ENCODE results near the gene MAN2A2.

Gene MAN2A2

DNA sequence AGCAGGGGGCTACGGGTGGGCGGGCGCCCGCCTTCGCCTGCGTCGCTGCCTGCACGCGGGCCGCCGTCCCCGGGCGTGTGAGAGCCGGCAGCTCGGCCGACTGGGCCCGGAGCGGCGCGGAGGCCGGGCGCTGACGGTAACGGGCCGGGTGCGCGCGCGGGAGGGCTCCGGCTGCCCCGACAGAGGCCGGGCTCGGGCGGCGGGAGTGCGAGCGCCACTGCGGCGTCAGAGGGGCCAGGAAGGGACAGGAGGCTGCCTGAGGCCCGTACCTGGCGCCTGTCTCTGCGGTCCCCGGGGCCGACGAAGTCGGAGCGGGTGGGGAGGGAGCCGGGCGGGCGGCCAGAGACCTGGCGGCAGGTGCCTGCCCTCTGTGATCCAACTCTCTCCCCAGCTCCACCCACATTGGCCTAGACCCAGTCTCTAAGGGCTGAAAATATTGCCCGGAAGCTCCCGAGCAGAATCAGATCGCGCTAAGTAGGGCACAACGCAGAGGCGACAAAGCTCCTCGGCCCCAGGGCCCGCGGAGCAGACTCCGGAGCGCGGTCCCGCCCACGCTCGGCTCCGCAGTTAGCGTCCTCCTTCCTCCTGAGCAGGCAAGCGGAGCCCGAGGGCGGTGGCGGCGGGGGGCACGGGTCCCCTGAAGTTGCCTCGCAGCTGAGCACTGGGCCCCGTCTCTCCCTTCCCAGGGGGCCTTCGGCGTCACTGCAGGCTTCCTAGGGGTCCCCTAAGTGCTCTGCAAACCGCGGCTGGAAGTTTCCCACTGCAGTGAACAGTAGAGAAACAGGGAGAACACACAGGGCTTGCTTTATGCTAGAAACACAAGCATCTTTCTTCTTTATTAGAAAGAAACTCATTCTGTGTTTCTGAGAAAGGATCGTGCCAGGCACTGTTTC lies at the start of gene MAN2A2:
MAN2A2 (plus strand) TSS at position 463 of the 893 bp plus-strand sequence. CDS start 906 bp downstream, outside the sequence.
- peak; percentile 48 to 59 for DNase-seq (ENCODE audit: low read depth in 2 of 2)

DNA sequence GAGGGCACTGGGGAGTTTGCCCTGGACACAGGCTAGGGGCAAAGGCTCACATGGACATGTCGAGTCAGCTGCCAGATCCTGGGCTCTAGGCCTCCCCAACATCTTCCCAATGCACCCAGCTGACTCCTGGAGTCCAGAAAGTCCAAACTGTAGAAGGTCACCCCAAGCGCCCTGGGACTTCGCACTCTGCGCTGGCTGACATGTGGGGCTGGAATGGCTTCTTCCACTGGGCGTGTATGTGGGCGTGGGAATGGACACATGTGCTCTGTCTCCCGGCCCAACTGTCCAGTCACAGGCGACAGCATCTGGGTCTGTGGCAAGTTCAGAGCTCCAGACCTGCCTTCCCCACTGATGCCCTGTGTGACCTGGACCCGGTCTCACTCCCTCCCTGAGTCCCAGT lies 48.0 kb upstream of the MAN2A2 start:
- no peak for DNase-seq (ENCODE audit: low read depth in 2 of 2)

DNA sequence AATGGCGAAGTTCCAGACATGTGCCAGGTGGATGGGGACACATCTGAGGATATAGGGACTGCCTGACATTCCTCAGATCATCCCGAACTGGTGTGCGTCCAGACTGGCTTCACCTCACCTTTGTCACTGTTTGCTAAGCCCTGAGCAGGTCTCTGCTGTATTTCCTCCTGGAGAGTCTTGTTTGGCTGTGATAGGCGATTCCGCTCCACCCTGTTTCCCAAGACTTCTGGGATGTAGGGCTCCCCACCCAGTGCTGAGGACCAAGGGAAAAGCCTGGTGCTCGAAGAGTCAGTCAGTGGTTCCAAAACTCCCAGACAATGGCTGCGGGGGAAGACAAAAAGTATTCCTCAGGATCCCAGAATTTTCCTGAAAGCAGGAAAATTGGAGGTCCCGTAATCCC lies 45.8 kb upstream of the MAN2A2 start:
- no peak for DNase-seq (ENCODE audit: low read depth in 2 of 2)

DNA sequence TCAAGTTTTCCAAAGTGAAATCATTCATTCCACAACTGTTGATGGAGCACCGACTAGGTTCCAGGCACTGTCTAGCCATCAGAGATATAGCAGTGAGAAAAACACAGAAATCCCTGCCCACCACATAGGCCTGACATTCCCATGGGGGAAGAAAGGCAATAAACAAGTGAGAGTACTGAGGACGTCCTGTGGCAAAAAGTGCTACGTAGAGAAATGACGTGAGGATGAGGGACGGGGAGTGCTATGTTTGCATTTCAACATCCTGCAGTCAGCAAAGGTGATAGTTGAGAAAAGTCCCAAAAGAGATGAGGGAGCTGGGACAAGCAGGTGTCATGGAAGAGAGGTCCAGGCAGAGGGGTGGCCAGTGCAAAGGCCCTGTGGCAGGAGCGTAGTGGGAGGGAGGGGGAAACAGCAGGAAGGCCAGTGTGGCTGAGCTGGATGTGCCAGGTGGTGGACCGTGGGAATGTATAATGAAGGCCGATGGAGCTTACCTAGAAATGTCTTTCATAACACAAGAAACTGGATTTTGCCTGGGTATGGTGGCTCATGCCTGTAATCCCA lies 45.1 kb upstream of the MAN2A2 start:
- no peak for DNase-seq (ENCODE audit: low read depth in 2 of 2)

DNA sequence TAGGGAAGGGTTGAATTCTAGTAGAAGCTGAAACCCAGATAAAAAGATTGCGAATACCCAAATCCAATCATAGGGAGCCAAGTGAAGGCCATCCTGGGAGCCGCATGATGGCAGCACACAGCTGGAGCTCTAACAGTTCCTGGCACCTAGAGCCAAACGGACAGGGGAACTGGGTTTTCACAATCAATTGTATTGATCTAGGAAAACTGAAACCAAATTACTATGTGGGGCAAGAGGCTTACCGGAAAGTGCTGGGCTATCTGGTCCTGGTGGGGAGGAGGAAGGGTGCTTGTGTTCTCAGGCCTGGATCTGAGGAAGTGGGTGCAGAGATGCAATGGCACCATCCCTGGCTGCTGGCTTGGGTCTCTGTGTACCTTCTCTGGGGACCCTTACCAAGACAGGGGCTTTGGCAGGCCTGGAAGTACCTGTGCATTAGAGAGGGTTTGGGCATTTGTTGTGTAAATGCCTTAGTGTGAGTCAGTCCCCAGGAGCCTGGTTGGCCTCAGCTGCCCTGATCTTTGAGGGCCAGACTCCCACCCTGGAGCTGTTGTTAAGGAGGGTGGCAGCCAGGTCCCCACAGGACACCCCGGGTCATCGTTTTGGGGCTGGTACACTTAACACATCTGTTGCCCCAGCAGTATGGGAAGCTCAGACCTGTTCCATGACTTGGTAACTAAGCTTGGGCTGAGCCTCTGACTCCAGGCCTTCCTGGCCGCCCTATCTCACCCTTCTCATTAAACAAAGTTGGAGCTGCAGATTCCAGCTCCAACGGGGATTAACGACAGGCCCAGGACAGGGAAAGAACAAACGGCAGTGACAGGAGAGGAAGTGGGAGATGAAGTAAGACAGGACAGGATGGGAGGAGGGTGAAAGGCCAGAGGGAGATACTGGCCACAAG lies 43.6 kb upstream of the MAN2A2 start:
- no peak for DNase-seq (ENCODE audit: low read depth in 2 of 2)

DNA sequence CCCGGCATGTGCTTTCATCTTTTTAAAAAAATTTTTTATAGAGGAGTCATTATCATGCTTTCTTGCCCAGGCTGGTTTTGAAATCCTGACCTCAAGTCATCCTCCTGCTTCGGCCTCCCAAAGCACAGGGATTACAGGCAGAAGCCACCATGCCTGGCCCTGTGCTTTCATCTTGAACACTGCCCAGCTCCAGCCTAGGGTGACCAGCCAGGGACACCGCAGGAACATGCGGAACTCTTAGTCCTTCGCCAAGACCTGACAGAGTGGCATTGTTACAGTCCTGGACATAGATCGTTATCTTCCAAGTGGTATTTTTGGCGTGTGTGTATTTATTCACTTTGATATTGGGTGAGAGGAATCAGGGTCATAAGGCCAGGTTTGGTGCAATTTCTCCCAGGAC lies 42.7 kb upstream of the MAN2A2 start:
- no peak for DNase-seq (ENCODE audit: low read depth in 2 of 2)

DNA sequence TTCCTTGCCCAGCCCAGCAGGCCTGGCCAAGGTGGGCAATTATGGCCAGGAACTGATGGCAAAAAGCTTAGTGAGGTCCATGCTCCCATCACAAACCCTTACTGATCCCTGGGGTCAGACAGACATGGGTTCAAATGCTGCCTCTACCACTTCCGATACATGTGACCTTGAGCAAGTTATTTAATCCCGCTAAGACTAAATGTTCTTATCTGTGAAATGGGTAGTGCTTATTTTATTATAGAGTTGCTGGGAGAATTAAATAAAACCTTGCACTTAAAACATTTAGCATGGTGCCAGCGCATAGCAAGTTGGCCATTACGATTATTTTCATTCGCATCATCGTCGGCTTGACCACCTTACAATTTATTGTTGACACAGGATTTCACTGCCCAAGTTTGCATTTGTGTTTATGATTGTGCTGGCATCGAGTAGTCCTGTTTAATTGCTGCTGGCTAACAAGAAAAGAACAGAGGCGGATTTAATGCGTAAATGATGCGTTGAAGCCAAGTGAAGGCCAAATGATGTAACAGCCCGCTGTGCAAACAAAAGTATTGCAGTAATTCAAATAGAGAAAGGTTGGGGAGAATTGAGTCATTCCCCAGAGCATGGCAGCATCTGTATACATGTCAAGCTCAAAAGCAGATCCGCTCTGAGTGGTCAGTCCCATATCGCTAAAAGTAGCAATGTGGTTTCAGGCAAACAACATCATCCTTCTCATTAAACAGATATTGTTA lies 42.0 kb upstream of the MAN2A2 start:
- DNase-seq (ENCODE audit: low read depth in 2 of 2) = no peak

DNA sequence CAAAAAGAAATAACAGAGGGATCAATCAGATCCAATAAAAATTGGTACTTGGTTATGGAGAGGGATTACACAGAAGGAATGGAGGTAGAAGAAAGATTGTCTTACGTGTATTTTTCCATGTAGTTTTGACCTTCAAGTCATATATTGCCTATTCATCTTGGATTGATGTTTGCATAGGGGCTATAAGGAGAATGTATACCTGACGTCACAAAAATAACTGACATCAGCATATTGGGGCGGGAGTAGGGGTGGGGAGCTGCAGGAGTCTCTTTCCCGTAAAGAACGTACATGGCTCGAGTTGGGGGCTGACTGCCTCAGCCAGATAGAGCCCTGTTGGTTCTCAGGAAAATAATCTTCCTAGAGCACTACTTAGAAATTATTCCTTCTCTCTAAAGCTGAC lies 40.6 kb upstream of the MAN2A2 start:
- no peak for DNase-seq (ENCODE audit: low read depth in 2 of 2)

DNA sequence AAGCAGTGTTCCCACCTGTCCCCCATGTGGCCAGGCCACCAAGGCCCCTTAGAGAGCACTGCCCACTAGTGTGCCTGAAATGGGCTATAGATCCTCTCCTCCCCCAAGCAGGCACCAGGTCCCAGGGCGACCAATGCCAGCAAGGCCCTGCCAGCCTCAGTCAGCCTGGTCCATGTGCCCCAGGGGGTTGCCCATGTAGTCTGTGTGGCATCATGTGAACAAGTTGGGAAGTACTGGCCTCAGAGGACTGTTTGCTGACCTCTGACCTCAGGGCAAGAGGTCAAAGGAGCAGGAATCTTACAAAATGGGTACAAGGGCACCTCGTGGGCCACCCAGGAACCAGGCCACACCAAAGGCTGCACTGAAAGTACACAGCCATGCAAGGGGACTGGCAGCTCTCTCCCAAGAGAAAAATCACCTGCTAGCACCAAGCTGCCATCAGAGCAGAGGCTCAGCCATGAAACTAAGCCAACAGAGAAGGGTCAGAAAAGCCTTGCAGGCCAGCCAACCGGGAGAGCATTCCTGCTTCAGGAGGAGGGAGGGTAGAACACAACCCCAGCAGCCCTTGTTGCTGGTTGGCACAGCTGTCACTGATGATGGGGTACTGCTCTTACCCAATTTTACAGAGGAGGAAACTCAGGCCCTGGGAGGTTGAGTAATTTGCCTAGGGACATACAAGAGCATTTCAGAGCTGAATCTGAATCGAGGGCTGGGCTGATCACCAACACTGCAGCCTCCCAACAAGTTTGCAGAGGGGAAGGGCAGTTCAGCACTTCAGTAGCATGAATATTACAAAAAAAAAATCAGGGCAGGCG lies 39.9 kb upstream of the MAN2A2 start:
- DNase-seq (ENCODE audit: low read depth in 2 of 2) = no peak

DNA sequence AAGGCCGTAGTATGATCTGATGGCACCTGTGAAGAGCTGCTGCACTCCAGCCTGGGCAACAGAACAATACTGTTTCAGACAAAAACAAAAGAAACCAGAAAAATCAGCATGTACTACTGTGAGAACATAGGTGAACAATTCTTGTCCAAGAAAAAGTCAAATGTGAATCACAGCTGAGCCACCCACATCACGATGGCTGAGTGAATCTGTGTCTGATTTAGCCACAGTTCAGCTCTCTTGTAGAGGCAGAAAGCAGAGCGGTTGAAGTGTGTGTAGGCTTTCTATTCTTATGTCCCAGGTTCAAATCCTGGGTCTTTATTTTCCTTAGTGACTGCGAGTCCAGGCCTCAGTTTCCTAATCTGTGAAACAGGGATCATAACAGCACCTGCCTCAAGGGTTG lies 39.1 kb upstream of the MAN2A2 start:
- DNase-seq (ENCODE audit: low read depth in 2 of 2) = no peak

DNA sequence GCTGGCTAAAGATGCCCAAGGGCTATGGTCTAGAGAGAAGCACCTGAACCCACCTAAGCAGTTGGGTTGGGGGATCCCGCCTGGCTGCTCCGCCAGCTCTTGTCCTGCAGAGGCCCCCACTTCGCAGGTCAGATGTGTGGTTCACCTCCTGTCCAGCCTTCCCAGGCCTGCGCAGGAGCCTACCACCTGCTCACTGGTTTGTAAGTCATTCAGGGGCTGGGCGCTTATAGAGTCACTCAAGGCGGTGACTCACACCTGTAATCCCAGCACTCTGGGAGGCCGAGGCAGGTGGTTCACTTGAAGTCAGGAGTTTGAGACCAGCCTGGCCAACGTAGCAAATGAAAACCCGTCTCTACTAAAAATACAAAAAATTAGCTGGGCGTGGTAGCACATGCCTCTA lies 38.6 kb upstream of the MAN2A2 start:
- no peak for DNase-seq (ENCODE audit: low read depth in 2 of 2)

DNA sequence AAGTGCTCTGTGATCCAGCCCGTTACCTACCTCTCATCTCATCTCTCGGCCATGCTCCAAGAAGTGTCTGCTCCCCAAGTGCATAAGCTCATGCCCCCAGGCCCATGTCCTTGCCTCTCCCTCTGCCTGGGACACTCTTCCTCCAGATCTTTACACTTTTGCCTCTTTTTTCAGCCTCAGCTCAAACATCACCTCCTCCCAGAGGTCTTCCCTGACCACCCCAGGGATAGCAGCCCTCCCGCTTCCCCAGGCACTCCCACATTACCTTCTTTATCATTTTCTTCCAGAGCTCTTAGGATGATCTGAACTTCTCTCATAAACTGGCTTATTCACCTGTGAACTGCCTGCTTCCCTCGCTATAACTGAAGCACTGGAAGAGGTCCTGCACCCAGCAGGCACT lies 37.4 kb upstream of the MAN2A2 start:
- no peak for DNase-seq (ENCODE audit: low read depth in 2 of 2)

DNA sequence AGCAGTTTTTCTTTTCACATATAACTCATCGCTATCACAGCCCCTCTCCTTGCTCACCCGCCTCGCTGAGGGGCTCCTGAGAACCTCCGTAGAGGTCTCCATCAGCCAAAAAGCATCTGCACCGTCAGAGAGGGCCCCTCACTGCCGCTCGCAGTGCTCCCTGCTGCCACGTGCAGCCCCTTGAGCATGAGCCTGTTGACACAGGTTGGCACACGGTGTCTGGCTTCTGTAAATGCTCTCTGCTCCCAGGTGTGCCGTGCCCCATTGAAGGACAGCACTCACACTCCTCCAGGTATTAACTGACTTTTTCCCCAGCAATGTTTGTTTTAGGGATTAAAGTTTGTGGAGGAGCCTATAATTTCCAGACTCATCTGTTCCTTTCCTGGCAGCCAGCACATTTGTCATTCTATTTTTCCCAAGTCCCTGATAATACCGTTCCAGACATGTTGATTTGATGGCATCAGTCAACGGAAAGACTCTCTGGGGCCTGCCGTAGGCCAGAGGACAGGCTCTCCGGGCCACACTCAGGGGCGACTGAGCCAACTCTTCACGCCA lies 36.9 kb upstream of the MAN2A2 start:
- DNase-seq (ENCODE audit: low read depth in 2 of 2) = no peak

DNA sequence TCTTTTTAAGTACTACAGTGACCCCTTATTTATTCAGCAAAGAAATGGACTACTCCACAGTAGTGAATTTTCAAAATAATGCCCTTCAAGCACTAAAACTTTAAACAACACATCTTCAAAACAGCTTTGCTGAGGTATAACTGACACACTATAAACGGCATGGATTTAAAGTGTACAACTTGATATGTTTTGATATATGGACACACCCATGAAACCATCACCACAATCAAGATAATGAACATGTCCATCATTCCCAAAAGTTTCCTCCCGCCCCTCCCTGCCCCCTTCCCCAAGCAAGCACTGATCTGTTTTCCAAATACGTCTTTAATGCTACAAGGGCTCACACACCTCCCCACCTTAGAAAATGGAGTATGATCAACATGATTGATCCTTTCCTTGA lies 36.3 kb upstream of the MAN2A2 start:
- no peak for DNase-seq (ENCODE audit: low read depth in 2 of 2)

DNA sequence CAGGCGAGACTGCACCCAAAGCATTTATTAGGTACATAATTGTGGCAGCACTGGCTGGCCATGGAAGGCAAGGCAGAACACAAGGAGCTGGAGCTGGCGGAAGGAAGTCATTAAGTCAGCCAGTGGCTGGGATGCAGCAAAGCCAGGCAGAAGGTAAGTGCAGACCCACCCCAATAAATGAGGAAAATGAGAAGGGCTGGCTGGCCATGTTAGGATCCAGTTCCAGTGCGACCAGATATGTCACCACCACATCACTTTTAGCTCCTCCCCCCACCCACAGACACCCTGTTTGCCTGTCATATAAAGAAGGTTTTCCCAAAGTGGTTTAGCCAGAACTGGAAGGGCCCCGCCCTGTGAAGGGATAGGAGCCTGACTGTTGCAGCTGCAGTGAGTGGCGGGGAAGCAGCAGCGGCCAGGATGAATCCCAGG lies 34.8 kb upstream of the MAN2A2 start, which contains the start of gene FURIN:
FURIN (plus strand) TSS at position 328 of the 429 bp plus-strand sequence. CDS start 7,153 bp downstream, outside the sequence.
- no peak for DNase-seq (ENCODE audit: low read depth in 2 of 2)

DNA sequence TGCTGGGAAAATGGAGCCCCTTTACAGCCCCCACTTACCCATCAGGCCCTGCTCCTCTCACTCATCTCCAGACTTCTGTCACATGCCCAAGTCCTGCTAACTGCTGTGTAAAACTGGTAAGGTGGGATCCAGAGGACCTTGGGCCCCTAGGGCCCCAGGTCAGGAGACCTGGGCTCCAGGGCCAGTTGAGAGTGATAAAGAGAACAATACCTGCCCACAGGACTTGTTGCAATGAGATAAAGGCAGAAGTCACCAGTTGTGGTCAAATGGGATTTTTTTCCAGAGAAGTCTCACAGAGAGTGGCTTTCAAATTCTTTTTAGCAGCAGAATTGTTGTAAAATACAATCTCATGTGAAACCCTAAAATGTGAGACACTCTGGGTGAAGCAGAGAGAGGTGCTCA lies 34.0 kb upstream of the MAN2A2 start:
- DNase-seq (ENCODE audit: low read depth in 2 of 2) = no peak

DNA sequence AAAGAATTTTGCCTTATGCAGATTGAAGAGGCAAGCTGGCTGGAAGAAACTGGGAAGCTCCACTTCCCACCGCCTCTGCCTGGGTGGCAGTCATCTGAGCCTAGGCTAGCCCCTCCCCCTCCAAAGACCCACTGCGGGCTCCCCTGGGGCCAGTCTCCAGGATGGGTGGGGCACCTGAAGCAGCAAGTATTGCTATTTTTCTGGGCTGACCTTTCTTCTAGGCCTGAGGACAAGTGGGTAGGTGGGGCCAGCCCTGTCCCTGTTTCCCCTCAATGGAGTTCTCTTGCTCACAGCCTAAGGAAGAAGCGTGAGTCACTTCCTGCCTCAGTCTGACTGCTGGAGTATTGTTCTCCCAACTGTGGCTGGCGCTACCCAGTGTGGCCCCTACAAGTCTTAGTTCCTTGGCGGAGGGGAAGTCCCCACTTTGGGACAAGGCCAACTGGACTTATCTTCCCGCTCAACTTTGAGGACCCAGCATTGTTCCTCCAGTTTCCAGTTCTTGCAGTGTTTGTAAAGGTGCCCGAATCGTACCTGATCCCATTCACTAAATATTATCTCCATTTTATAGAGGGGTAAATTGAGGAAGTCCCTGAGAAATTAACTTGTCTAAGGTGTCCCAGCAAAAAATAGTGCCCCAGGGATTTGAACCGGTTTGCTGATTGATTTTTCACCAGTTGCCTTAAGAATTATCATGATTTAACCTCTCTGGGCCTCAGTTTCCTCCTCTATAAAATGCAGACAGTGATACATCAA lies 33.3 kb upstream of the MAN2A2 start:
- DNase-seq (ENCODE audit: low read depth in 2 of 2) = no peak

DNA sequence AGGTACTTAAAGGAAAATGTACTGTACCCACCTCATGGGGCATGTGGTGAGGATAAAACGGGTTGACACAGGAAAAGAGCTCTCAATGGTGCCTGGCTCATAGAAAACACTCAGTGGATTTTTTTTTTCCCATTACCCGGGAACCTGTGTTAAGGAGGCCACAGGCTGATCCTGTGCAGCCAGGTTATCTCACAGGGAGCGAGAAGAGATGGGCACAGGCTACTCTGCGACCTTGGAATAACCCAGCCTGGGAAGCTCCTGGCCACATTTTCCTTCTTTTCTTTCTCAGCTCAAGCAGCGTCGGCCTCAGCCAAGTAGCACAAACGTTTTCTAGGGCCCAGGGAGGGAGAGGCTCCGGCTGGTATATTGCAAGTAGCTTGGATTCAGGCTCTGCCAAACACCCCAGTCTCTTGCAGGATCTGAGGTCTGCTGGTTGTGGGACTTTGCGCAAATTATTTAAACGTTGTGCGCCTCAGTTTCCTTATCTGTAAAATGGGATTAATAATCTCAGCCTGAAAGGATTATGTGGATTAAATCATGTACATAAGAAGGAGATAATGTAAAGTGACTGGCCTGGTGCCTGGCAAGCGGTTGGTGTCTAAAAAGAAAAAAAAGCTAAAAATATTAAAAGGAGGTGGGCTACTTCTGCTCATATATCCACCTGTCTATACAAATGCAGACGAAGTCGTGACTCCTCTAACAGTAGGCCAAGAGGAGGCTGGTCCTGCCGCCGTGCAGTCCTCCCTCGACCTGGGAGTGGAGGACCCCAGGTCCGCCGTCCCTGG lies 32.6 kb upstream of the MAN2A2 start:
- no peak for DNase-seq (ENCODE audit: low read depth in 2 of 2)
